GM23338 (cell line): ENCODE results near the gene MYOZ3.

ENCODE experiments used
- CTCF ChIP-seq, 2 experiments: fragments of 200-600 bp in 1 of 2; sonication (generic) in 1 of 2; conservative IDR thresholded peaks; 2 replicates each; pipeline versions ENCODE4 v1.5.1 to v1.6.1; 2016 to 2017; ENCODE audit warnings: antibody characterized with exemption in 2 of 2, low read depth in 2 of 2, mild to moderate bottlenecking in 2 of 2, moderate library complexity in 1 of 2
- EZH2phosphoT487 ChIP-seq: fragments of 200-600 bp; sonication (generic); IDR thresholded peaks from one replicate; pipeline ENCODE4 v1.8.1; 2018; ENCODE audit warnings: antibody characterized with exemption; ENCODE audit not compliant: unreplicated experiment

- TF ChIP-seq EZH2phosphoT487 (no peak), CTCF (conservative IDR thresholded peaks at IDR 0.05; ENCODE audit: low read depth in 2 of 2) (no peak)
These were observed 2.9 kb upstream of the MYOZ3 start for GRCh38 chr5:150658121-150658520.
